Stimulated activated naive CD8-positive, alpha-beta T cell treated with anti-CD3 and anti-CD28 coated beads, Interleukin-15, Interleukin-2, amounts not matched to agents 100 ng/mL and 50 ng/mL, for 24 hours (primary cell): ENCODE measurements around the gene ZC3H12D.

Experiments
- H3K27ac Mint-ChIP-seq: one replicate; pipeline ENCODE4 v1.8.0; 2021; ENCODE audit warnings: mild to moderate bottlenecking, mixed read lengths
- H3K27me3 Mint-ChIP-seq: one replicate; pipeline ENCODE4 v1.8.0; 2021; ENCODE audit warnings: mixed read lengths
- H3K36me3 Mint-ChIP-seq: one replicate; pipeline ENCODE4 v1.8.0; 2021; ENCODE audit warnings: low read depth, mixed read lengths
- H3K4me1 Mint-ChIP-seq: one replicate; pipeline ENCODE4 v1.8.0; 2021; ENCODE audit warnings: low read depth, mixed read lengths
- H3K4me3 Mint-ChIP-seq: one replicate; pipeline ENCODE4 v1.8.0; 2021; ENCODE audit warnings: mild to moderate bottlenecking, mixed read lengths
- H3K9me3 Mint-ChIP-seq: one replicate; pipeline ENCODE4 v1.8.0; 2021; ENCODE audit warnings: mixed read lengths

The ZC3H12D gene

DNA sequence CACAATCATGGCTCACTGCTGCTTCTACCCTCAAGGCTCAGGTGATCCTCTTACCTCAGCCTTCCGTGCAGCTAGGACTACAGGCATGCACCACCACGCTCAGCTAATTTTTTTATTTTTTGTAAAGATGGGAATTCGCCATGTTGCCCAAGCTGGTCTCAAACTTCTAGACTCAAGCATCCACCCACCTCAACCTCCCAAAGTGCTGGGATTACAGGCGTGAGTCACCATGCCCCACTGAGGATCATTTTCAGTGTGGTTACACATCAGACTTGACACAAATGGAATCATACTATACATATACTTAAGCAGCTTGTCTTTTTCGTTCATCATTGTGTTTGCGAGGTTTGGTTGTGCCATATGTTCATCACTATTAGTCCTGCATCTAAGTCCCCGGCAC, 26.6 kb downstream of the ZC3H12D start:
- no peak overlapping the region for H3K27ac Mint-ChIP-seq
- peaks cover 48% of the 10 kb centered on the region for H3K36me3 Mint-ChIP-seq
- H3K9me3 Mint-ChIP-seq, result no peaks in the 10 kb centered on the region
- peaks cover 24% of the 10 kb centered on the region for H3K4me1 Mint-ChIP-seq
- H3K27me3 Mint-ChIP-seq, result no peaks in the 10 kb centered on the region
- H3K4me3 Mint-ChIP-seq, result no peak overlapping the region

DNA sequence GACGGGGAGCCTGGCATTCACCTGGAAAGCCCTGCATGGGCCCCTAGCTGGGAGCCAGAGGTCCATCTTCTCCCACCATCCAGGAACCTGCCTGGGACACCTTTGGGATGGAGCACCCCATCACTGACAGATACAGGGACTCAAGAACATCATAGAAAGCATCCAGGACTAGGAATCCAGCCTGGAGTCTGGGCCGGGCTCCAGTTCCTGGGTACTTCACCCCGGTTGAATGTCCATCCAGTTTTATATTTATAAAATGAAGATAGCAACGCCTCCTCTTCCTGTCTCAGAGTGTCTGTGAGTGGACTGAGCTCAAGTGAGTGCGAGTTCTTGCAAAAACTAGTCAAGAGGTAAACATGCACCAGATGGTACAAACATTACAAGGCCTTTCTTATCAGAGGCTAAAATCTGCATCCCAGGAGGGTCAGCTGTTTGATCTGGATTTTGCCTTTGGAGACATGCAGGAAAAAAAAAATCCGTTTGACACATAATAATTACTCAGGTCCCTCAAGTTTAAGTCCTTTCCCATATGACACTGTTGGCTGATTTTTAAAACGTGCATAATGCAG, 27.4 kb downstream of the ZC3H12D start:
- Mint-ChIP-seq H3K9me3 (no peaks in the 10 kb centered on the region), H3K4me1 (peaks cover 19% of the 10 kb centered on the region), H3K27me3 (no peaks in the 10 kb centered on the region), H3K36me3 (peaks cover 49% of the 10 kb centered on the region), H3K4me3 (no peak overlapping the region), H3K27ac (no peak overlapping the region)

DNA sequence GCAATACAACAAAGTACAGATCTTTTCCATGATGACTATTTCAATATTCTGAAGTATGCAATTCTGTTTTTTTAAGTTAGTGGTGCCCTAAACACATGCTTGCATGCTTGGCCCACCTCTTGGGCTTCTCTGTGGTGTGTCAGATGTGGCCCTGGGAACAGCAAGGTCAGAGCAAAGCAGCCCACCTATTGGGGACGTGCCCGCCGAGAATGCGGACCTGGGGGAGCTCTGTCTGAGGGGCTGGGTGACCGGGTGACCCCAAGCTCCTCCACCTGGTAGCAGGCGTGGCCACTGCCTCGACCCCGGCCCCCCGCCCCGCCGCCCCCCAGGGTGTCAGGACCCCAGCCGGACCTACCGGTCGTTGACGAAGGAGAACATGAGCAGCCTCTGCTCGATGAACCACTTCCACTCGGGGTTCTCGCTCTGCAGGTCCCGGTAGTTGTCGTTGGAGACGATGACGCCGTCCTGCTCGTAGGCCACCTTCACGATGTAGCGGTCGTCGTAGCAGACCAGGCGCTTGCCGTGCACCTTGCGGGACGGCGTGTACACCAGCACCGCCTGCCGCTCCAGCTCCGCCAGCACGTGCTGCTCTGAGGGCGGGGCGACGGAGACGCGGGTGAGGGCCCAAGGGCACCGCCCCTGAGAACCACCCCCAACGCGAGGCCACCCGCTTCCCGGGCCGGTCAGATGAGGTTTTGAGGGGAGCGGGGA, 28.3 kb downstream of the ZC3H12D start:
- Mint-ChIP-seq H3K27ac (no peak overlapping the region), H3K4me3 (no peak overlapping the region), H3K4me1 (peaks cover 19% of the 10 kb centered on the region), H3K9me3 (no peaks in the 10 kb centered on the region), H3K27me3 (no peaks in the 10 kb centered on the region), H3K36me3 (peaks cover 44% of the 10 kb centered on the region)

DNA sequence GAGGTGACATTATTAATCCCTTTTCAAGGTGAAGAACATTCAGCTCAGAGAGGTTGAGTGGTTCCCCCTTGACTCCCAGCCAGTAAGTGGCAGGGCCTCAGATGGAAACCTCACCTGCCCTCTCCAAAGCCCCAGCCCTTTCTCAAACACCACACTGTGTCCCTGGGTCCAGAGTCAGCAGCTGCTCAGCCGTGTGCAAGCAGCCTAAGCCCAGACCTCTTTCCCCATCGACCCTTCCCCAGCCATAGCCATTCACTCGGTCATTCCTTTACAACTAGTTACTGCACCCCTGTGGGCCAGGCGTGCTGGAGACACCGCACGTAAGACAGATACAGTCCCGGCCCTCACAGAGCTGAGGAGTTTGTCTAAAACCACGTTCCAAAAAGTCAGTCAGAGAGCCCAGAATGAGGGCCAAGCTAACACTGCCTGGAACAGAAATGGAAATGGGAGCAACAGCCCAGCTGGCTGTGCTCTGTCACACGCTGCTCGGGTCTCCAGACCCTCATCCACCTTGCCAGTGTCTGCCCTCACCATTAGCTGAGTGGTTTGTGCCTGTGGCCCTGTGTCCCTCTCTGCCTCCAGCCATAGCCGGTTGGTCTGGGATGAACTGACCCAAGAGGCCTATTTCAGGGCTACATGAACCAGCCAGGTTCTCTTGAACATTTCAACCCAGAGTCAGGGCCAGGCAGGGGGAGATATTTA, 29.6 kb downstream of the ZC3H12D start:
- Mint-ChIP-seq H3K4me3 (no peak overlapping the region), H3K27me3 (no peaks in the 10 kb centered on the region), H3K4me1 (peaks cover 19% of the 10 kb centered on the region), H3K36me3 (peaks cover 35% of the 10 kb centered on the region), H3K27ac (no peak overlapping the region), H3K9me3 (no peaks in the 10 kb centered on the region)

DNA sequence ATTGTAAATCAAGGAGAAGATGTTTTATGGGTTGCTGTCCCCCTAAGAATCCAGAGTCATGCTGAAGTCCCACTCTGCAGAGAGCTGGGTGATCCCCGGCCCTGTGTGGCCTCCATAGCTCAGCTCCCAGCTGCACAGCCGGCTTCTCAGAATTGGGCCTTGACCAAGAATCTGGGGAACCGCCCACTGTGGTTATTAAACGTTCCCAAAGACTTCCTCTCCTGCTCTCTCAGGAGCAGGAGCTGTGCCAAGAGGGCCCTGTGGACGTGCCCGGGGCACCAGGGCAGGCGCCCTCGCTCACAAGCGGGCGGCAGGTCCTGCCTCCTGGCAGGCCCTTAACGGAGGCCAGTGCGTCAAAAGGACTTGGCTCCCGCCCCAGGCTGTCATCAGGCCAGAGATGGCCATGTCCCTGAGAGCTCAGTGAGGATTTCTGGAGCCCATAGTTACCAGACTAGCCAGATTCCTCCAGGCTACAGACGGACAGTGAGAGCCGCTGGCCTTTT, 30.4 kb downstream of the ZC3H12D start:
- H3K4me1 Mint-ChIP-seq, result peaks cover 18% of the 10 kb centered on the region
- H3K27ac Mint-ChIP-seq, result no peak overlapping the region
- H3K4me3 Mint-ChIP-seq, result no peak overlapping the region
- H3K27me3 Mint-ChIP-seq, result no peaks in the 10 kb centered on the region
- H3K9me3 Mint-ChIP-seq, result no peaks in the 10 kb centered on the region
- peaks cover 35% of the 10 kb centered on the region for H3K36me3 Mint-ChIP-seq

DNA sequence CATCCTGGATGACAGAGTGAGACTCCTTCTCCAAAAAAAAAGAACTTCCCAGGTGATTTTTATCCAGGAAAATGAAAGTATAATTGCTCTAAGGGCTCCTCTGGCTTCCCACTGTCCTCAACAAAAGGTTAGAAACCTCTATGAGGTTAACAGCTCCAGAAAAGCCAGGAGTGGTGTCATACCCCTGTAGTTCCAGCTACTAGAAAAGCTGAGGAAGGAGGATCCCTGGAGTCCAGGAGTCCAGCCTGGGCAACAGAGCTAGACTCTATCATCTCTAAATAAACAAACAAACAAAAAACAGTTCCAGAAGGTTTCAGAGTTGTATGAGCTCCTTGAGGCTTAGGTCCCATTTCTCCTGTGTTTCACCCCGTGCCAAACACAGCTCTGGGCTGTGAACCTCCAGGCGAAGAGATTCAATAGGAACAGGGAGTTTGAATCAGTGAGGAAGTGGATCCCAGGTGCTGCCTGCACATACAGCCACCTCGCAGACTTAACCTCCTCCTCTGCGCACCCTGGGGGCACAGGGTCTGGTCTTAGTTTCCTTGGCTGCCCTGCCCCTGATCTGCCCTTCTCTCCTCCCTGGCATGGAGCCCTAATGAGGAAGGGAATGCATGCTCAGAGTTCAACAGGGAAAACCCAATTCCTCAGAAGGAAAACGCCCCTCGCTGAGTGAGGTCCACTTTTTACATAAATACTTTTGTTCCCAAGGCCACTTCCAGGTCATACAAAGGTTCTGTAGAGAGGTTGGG, 31.0 kb downstream of the ZC3H12D start:
- Mint-ChIP-seq H3K27ac (no peak overlapping the region), H3K4me3 (no peak overlapping the region)

DNA sequence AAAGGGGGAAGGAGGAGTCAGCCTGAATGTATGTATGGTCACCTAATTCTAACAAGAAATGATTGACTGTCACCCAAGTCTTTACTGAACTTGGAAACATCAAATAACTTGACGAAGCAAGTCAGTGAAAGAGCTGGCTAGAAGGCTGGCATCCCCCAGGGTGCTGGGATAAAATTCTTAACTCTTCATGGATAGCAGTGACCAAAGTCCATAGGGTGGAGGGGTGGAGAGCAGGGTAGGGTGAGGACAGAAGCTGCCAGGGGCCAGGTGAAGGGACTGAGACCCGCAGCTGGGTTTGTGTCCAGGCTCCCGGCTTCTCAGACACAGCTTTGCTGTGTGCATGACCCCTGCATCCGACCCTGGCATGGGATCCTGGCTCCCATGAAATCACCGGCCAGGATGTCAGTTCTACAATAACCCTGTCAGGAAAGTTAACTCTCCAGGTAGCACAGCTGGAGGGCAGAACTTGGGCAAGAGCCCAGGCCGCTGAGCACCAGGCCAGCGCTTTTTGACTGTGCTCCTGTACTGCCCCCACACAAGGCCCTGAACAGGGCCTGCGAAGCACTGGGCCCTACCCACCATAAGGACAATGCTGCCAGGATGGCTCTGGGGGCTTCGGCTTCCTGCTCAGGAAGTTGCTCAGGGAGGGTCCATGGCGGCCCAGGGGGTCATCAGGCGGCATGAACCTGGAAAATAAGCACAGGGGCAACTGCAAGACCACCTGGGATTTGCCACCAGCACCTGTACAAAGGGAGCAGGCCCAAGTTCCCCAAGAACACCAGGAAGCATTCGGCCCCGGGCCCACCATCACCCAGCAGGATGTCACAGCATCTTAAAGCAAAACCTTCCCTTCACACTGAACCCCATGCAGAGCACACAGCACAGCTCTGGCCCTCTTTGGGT, 32.5 kb downstream of the ZC3H12D start:
- Mint-ChIP-seq H3K36me3 (peaks cover 22% of the 10 kb centered on the region), H3K27ac (no peak overlapping the region), H3K4me3 (no peak overlapping the region), H3K4me1 (peaks cover 3% of the 10 kb centered on the region), H3K9me3 (no peaks in the 10 kb centered on the region), H3K27me3 (no peaks in the 10 kb centered on the region)

More for the DNA sequence above, 31.0 kb downstream of the ZC3H12D start:
- Mint-ChIP-seq H3K36me3 (peaks cover 30% of the 10 kb centered on the region), H3K27me3 (no peaks in the 10 kb centered on the region), H3K4me1 (peaks cover 11% of the 10 kb centered on the region), H3K9me3 (no peaks in the 10 kb centered on the region)

DNA sequence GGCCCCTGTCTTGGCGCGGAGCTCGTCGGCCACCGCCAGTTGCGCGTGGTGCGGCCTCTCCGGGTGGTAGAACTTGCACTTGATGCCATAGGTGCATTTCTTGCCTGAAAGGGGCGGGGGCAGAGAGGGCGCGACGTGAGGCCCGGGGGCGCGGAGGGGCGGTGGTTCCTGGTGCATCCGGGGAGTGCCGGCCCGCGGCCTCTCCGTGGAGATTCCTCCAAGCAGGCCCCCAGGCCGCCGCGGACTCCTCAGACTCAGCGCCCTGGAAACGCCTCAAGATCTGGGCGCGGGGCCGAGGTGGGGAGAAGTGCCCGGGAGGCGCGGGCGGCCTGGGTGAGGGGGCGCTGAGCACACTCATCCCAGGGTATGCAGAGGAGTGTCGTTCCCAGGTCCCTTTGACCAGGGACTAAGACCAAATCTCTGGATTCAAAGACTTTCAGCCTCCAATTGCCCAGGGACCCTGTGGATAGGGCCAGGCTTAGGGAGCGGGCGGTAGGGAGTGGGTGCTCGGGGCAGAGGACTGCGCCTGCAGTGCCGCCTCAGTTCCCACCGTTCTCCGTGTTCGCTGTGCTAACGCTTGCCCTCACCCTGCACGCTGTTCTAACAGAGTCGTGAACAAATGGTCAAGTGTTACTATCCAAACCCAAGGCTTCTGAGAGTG, 33.3 kb downstream of the ZC3H12D start:
- H3K27me3 Mint-ChIP-seq, result no peaks in the 10 kb centered on the region
- peaks cover 23% of the 10 kb centered on the region for H3K36me3 Mint-ChIP-seq
- peaks cover 3% of the 10 kb centered on the region for H3K4me1 Mint-ChIP-seq
- H3K9me3 Mint-ChIP-seq, result no peaks in the 10 kb centered on the region
- H3K27ac Mint-ChIP-seq, result no peak overlapping the region
- no peak overlapping the region for H3K4me3 Mint-ChIP-seq

DNA sequence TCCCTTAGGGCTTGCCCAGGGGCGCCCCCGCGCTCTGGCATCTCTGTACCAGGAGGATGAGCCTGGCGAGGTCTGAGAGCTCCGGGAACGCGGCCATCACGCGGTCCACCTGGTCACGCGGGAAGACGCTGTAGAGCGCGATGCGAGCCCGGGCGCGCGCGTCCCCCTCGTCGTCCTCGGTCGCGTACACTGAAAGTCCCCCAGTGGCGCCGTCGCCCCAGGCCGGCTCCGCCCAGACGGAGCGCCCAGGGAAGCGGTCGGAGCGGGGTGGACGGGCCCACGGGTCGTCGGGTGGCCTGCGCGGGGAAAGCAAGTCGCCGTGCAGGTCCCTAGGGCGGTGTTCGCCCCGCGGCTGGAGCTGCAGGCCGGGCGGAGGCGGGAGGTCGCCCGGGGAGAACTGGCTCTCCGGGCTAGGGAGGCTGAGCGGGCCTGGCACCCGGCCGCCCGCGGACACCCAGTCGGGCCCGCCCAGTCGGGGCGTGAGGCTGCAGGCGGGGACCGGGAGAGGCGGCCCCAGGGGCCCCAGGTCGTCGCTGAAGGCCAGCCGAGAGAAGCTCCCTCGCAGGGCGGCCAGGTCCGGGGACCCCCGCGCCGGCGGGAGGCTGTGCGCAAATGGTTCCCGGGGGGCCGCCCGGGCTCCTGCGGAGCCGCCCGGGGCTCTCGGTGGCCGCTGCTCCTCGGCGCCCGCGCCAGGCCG, 34.0 kb downstream of the ZC3H12D start:
- Mint-ChIP-seq H3K9me3 (no peaks in the 10 kb centered on the region), H3K27me3 (no peaks in the 10 kb centered on the region), H3K27ac (no peak overlapping the region), H3K4me1 (peaks cover 3% of the 10 kb centered on the region), H3K36me3 (peaks cover 23% of the 10 kb centered on the region), H3K4me3 (peak overlapping the region; percentile 37)

DNA sequence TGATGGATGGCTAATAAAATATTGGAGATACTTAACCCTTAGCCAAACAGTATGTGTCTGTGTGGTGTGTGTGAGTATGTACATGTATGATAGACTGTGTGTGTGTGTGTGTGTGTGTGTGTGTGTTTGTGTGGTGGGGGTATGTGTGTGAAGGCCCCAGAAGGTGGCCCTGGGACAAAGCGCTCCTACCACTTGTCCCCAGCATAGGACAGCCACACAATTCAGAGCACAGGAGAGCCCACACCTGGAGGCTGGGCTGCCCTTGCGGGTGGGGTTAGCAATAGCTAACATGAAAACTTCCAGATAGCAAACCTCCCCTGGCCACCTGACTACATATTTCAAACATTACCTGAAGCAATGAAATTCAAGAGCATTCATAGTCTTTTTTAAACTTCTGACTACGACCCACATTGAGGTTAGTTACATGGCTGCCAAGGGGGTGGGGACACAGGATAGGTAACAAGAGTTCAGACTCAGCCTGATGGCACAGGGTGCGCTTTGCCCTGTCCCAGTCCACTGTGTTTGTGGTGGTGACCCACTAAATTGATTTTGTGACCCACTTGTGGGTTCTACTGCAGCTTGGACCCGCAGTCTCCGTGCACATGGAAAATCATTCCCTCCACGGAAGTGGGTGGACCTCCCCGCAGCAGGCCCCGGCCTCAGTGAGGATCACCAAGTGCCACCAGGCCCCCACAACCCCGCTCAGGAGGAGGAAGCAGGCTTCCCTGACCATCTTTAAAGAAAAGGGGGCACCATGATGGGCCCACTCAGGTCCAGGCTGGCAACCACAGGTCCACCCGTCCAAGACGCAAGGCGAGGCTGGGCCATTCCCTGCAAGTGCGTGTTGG, 34.8 kb downstream of the ZC3H12D start:
- peaks cover 3% of the 10 kb centered on the region for H3K4me1 Mint-ChIP-seq
- no peaks in the 10 kb centered on the region for H3K9me3 Mint-ChIP-seq
- H3K27ac Mint-ChIP-seq, result no peak overlapping the region
- H3K27me3 Mint-ChIP-seq, result no peaks in the 10 kb centered on the region
- H3K4me3 Mint-ChIP-seq, result peak overlapping the region; percentile 37
- peaks cover 23% of the 10 kb centered on the region for H3K36me3 Mint-ChIP-seq

DNA sequence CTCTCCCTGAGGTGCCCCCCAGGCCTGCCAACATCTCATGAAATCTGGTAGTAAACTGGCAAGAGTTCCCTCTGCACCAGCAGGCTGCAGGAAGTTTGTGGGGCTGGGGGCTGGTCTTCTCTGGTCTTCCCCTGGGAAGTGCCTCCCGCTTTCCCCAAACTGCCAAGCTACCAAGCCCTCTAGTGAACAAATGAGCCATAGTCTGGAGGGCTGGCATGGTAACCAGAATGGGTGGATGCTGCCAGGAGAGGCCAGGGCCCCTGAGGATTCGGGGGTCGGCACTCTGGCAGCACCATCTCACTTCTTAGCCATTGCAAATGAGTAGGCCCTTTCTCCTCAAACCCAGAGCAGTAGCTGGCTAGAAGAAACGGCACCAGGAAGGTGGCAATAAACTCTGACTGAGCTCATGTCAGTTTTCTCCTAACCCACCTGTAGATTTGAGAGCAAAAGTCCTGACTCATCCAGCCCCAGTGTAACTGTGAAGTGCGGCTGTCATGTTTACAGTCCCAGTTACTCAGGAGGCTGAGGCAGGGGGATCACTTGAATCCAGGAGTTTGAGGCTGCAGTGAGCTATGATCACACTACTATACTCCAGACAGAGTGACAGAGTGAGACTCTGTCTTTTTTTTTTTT, 35.9 kb downstream of the ZC3H12D start:
- H3K36me3 Mint-ChIP-seq, result peaks cover 23% of the 10 kb centered on the region

DNA sequence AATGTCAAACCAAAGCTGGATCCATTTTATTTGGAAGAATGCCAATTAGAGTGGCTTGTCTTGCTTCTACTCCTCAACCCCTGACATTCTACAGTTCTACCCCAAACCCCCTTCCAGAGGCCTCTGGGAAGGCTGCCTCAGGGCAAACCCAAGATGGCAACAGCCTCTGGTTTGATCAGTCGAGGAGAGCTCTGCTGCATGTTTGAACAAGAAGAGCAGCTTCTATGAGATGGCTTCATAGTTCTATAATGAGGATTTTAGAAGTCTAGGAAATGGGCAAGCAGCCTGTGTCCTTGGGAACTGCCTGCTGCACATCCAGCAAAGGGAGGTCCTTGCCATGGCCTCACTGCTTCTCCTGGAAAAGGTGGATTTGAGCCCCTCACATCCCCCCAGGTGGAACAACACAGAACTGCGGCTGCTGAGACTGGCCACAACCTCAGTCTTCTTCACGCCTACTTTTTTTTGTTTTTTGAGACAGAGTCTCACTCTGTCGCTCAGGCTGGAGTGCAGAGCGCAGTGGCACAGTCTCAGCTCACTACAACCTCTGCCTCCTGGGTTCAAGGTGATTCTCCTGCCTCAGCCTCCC, 37.9 kb downstream of the ZC3H12D start:
- Mint-ChIP-seq H3K4me1 (peaks cover 8% of the 10 kb centered on the region), H3K36me3 (peaks cover 16% of the 10 kb centered on the region), H3K27ac (no peak overlapping the region), H3K4me3 (no peak overlapping the region), H3K27me3 (no peaks in the 10 kb centered on the region), H3K9me3 (no peaks in the 10 kb centered on the region)

More for the DNA sequence above, 35.9 kb downstream of the ZC3H12D start:
- peaks cover 8% of the 10 kb centered on the region for H3K4me1 Mint-ChIP-seq
- no peaks in the 10 kb centered on the region for H3K27me3 Mint-ChIP-seq
- no peak overlapping the region for H3K4me3 Mint-ChIP-seq
- no peaks in the 10 kb centered on the region for H3K9me3 Mint-ChIP-seq
- no peak overlapping the region for H3K27ac Mint-ChIP-seq
